Measurements from ENCODE around the gene LHX1.

LHX1 gene

DNA sequence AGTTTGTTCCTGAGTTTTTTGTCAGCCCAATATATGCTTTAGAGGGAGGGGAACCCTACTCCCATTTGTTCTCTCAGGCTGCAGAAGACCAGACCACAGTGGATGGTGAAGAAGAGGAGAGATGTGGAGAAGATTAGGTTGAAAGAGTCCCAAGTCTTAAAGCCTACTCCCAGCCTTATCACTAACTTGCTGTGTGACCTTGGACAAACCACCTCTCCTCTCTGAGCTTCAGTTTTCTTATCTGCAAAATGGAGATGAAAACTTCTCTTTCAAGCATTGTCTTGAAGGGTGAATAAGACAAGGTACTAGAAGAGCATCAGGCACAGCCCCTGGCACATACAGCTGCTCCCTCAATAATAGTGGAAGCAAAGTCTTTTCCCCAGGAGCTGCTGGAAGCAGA, 15.1 kb upstream of the LHX1 start:
- DNase-seq (ENCODE audit: low read depth, low spot score), result no peak

DNA sequence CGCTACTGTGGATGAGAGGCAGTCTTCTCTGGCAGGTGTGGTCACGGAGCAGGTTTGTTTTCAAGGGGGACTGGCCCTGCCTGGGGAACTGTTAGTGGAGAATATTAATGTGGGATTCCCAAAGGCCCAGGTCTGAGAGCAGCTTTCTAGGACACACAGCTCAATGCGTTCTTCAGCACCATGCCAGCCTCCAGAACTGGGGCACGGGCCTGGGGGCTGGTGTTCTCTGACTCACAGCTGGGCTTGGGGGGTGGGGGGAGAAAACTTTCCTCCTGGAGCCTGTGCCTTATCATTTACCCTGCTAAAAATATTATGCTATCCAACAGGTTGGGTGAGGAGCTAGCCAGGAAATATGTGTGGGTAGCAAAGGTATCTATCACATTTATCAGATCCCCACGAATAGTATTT, 13.5 kb upstream of the LHX1 start:
- DNase-seq (ENCODE audit: low read depth, low spot score), result no peak

DNA sequence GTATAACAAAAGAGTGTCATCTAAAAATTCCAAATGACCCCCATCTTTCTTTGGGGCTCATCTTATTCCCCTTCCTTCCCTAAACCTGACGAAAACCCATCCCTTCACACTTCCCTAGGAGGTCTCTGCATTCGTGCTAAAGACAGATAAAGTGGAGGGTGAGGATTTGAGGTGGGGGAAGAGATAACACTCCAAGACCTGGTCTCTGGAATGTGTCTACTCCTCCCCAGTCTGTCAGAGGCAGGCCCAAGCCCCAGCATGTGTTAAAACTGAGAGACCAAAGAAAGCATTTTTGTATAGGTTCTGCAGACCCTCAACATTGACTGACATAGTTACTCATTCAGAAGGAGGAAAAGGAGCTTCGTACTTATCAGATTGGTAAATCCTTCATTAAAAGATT, 11.0 kb upstream of the LHX1 start:
- no peak for DNase-seq (ENCODE audit: low read depth, low spot score)

DNA sequence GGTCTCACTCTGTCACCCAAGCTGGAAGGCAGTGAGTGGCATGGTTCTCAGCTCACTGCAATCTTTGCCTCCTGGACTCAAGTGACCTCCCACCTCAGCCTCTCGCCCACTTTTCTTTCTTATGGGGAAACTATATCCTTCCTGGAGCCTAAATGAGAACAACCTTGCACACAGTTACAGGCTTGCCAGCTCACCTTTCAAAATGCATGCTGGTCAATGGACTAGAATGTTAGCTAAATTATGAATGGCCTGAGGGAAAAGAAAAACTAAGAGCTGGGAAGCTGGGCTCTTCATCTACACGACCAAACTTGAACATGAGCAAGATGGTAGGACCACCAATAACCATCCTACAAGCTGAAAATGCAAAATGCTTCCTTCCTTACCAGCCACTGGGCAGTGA, 10.6 kb upstream of the LHX1 start:
- DNase-seq (ENCODE audit: low read depth, low spot score), result no peak

DNA sequence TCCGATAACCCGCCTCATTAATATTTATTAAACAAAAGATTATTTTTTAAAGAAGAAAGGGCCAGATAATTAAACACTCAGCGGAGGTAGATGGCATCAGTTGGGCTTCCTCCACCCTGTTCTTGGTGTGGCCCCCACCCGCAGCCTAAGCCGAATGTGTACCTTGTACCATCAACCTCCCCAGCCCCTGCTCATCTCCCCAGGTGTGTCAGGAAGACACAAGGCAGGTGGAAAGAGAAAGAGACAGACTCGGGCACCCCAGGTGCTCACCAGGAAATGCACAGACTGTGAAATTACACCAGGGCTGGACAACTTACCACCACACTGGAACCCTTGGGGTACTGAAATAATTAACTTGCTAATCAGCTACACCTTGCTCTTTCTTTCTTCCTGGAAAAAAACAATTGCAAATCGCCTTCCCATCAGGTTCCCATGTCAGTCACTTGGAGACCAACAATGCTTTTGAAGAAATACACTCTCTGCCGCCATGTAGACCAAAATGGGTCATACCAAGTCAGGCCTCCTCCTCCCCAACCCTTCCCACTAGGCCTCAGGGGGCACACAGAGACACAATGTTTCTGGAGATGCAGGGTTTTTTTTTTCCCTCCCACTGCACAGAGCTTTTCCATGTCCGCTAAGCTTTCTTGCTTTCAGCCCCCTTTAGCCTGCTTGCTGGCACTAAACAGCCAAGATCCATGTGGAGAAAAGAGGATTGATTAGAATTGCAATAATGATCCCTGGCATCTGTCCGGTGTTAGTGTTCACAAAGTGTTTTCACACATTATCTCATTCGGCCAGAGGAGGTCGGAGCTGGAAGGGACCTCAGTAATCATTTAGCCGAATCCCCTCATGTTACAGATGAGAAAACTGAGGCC, 8.6 kb upstream of the LHX1 start:
- DNase-seq (ENCODE audit: low read depth, low spot score), result no peak

DNA sequence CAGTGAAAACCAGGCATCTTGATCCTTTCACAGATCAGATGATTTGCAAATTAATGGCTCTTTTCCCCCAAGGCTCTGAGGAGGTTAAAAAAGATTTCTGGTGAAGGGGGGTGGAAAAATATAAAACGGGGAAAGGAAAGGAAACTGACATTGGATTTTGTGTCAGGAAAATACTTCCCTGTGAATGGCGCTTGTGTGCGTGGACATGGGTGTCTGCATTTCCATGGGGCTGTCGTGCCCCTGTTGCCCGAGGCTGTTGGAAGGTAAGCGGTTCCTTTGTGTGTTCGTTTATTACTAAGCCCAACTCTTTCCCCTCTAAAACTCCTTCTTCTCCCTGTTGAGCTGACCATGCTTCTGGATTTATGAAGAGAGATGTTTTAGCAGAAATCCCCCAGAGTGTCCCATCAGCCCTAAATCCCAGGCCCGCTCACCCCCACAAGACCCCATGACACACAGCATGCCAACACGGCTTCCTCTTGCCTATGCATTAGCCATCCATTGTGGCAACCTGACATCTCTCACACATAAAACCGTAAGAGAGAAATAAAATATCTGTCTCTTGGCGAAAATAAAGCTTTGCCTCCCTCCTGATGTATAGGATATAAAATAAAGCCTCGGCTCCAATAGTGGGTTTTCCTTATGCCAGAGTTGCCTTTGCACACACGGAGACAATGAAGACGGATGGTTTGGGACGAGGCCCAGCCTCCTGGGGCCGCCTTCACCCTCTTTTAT, 7.3 kb upstream of the LHX1 start:
- no peak for DNase-seq (ENCODE audit: low read depth, low spot score)

DNA sequence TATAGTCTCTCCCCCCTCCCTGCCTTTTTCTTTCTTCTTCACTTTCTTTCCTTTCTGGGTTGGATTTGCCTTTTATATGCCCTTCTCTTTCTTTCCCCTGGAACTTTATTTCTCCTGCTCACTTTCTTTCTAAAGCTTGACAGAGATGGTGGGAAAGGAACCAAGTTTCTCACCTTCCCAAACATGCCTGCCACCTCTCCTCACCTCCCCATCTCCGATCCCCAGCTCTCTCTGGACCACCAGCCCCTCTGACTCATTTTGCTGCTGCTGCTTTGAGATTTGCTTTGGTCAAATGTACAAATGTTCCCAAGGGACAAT, 6.7 kb upstream of the LHX1 start:
- no peak for DNase-seq (ENCODE audit: low read depth, low spot score)

DNA sequence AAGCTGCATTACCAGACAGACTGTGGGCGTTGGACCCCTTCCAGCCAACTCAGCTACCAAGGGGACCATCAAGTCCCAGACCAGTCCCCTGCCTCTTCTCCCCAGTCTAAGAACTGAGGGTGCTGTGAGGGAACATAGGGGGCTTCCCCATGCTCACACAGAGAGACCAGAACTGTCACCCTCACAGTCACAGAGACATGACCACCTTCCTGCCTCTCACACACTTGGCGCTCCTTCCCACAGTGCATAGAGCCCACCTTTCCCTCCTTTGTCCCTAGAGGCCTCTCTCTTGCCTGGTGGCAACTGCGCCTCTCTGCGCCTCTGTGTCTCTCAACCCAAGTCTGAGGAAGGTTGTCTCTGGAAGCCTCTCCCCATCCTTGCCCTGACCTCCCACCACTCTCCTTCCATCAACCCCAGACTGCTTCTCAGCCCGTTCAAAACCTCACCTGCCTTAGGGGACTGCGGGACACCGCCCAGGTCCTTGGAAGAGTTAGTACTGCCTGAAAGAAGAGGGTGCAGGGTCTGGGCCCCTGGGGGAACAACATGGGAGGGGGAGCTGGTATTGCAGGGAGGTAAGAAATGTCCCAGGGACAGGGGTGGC, 6.1 kb upstream of the LHX1 start:
- no peak for DNase-seq (ENCODE audit: low read depth, low spot score)

DNA sequence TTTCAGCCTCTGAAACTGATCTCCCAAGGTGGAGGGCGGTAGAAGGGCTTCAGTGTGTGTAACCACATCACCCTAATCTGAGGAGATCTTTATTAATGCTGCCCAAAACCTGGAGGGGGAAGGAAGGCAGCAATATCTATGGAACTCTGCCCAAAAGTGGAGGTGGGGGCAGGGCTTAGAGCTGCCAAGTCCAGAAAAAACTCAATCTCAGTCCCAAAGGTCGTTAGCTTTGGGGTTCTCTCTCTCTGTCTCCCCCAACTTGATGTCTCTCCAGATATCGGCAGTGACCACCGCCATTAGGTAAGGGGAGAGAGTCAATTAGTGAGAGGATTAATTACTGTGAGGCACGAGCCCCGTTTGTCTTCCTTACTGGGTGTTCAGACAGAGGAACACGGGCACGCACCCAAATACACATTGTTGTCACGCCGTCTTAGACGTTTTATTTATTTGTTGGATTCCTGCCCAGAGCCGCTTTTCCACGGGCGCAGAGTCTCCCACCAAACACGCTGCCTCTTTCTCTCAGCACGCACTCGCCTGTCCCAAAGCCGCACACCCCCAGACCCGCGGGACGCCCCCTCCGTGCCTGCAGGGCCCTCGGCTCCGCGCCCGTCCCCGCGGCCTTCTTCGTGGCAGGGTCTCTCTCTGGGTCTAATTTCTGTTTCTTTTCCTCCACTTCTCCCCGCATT, 5.4 kb upstream of the LHX1 start:
- DNase-seq (ENCODE audit: low read depth, low spot score), result no peak

DNA sequence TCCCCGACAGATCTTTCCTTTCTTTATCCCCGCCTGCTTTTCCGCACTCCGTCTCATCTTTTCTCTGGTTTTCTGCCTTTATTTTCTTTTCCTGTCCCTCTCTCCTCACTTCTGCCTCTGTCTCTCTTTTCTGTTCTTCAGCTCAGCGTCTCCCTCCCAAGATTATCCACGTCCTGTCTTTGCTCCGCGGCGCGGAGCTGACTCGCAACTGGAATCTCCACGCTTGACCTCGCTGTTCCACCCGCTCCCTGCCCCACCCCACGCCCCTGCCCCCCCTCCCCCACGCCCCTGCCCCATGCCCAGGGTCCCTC, 4.9 kb upstream of the LHX1 start:
- DNase-seq (ENCODE audit: low read depth, low spot score), result no peak

DNA sequence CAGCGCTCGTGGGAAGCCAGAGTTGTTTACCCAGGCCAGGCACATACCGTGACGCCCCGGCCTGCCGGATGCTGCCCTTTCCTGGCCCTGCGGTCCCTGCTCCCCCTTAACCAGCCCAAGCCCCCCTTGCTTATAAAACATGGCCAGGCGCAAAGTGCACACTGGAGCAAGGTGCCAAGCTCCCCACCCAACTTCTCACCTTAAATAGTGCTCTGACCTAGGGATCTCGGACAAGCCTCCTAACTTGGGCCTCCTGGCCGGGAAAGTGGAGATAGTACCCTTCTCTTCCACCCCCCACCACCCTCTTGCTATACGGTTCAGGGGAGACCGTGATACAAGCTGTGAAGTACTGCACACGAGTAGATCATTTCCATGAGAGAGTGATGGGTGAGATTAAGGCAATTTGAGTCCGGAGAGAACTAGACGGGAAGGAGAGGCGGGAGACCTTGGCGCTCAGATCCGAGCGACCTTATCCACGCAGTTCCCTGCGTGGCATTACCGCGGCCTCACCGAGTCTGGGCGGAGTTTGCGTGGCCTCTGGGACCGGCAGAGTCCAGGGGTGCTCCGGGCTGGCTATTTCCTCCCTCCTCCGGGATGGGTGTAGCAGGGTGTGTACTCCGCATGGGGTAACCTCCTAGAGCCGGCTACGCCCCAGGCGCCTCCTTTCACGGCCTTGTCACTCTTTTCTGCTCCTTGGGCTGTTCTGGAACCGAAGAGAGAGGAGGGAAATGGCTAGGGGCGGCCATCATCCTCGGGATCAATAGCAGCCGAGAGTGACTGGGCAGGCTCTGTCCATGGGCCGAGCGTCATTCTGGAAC, 4.4 kb upstream of the LHX1 start:
- no peak for DNase-seq (ENCODE audit: low read depth, low spot score)

DNA sequence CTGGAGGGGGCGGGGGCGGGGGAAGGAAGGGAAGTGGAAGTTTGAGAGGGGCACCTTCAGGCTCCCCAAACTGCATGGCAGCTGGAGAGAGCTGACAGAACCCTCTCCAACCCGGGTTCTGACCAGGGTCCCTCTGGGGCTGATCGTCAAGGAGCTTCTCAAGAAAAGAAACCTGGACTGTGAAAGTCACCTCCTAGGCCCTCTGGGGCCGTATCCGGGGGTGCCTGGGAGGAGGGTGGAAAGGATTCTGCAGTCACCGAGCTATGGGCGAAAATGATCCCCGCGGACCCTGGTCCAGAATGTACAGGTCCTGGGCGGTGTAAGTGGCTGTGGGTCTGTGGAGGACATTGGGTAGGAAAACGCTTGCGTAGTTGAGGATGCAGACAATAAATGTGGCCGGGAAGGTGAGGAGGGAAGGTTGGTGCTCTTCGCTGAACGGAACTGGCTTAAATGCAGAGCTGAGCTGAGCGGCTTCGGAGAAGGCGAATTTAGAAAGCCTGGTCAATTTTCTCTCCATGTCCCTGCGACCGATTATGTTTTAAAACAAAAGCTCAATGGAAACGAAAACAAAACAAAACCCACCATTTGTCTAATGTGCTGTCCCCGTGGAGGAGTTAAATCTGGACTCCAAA, 3.6 kb upstream of the LHX1 start:
- DNase-seq (ENCODE audit: low read depth, low spot score), result no peak

DNA sequence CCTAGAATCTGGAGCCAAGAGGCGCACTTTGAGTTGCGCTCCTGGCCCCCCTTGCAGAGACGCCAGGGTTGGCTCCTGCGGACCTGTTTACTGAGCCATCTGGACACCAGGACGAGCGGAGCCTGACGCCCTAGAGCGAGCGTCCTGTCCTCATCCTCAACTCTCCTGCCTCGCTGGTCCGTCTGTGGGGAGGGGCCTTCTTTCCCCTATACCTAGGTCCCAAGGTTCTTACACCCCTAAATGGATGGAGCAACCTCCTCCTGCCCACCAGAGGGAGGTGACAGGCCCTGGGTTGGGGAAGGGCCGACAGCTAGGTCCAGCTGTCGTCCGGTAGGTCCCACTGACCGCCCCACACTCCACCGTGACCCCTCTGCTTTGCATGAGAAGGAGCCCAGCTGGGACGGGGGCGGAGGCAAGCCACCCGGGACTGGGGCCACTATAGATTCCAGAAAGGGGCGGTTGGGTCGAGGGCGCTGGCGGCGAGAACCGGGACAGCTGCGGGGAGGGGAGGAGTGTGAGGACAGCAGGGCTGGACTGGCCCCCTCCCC, 3.1 kb upstream of the LHX1 start:
- DNase-seq (ENCODE audit: low read depth, low spot score), result no peak

DNA sequence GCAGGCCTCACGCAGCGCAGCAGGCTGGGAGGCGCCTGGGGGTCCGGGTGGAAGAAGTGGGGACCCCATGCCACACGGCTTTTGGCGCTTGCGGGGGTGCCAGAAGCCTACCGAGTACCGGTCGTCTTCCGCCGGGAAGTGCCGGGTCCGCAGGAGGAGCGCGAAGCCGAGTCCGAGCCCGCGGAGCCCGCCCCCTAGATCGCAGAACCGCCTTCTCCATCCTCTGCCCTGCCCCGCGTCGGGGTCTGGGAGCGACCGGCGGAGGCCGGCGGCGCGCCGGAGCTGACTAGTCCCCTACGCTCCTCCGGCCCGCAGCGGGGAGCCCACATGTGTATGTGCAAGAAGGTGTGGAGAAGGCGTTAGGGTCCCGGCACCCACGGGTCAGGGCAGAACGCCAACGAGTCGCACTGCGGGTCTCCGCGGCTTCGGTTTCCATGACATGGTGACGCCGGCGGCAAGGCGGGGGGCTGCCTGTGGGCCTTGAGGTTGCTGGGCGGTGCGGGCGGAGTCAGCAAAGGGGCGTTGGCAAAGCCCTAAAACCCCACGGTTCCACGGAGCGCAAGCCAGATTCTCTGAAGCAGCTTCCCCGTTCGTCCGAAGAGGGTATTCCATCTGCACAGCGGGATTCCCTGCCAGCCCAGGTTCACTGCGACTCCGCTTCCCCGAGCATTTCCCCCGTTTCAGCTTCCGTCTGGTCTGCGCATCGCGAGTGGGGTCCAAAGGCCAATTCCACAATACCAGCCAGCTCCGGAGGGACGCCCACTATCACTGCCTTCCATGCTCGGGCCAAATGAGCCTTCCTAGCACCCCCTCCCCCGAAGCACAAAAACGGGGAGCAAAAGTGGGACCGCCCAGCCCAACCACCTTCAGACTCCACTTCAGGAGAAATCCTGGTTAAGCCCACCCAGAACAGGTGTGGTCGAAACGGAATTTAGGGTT, 2.3 kb upstream of the LHX1 start:
- no peak for DNase-seq (ENCODE audit: low read depth, low spot score)

DNA sequence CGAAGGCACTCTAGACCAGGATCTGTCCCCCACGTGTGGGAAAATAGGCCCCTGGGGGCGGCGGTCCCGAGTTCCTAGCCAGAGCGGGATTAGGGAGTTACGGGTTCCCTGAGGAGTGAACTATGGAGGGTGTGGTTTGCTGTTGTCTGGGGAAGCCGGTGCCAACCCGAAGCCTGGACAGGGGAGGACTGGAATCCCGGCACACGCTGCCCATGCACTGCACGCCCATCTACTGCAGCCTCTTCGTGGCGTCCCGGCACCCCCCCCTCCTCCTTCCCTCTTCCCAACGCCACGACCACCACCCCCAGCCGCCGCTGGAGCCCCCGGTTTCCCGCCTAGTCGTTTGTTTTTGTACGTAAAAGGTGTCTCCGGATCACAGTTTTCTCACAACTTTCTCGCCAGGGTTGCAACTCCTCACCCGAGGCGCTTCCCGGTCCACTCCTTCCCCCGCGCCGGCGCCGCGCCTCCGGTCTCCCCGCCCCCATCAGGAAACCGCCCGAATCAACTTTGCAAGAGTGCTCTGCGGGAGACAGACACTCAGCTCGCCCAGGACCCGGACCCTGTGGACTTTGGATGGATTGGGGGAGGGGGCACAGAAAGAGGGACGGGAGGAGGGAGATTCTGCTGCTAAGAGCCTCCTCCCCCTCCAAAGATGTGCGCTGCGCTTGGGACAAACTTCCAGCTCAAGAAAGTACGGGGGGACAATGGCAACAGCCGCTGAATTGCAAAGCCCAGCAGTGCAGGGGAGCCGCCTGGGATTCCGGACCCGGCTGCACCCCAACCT, 1.4 kb upstream of the LHX1 start:
- DNase-seq (ENCODE audit: low read depth, low spot score), result no peak

DNA sequence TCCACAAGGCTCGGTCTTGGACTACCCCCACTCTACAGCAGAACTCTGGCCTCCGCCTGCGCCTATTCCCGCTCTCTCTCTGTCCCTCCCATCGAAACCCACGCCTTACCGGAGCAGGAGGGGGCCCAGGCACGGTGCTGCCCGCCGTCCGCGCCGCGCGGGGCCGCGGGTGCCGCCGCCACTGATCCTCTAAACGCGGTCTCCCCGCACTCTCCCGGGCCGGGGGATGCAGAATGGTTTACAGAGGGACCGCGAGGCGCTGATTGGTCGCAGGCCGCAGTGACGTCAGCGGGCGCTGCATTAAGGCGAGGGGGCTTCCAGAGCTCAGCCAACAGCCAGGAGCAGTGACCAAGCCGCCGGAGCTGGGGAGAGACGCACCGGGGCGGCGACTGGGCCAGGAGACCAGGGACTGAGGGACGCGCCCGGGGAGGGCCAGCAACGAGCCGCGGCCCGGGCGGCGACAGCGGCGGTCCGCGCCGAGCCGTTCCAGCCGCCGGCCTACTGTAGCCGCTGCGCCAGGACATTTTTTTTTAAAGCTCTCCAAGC, 747 bp upstream of the LHX1 start:
- no peak for DNase-seq (ENCODE audit: low read depth, low spot score)

DNA sequence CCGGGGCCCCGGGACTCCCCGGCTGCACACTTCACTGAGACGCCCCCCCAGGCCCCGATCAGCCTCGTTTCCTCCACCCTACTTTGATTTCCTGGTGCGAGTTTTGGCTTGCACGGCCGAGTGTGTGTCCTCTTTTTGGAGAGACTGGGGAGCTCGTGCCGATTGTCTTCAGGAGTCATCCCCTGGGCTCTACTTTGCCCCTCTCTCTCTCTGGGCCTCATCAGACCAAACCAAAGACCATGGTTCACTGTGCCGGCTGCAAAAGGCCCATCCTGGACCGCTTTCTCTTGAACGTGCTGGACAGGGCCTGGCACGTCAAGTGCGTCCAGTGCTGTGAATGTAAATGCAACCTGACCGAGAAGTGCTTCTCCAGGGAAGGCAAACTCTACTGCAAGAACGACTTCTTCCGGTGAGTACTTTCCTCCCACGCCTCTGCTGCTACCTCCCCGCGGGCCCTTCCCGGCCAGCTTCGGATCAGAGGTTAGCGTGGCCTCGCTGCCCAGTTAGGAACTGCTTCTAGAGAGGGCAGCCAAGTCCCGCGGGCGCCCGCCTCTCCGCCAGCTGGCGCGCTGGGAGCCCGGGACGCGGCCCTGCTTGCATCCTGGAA, 787 bp downstream of the LHX1 start:
- no peak for DNase-seq (ENCODE audit: low read depth, low spot score)

DNA sequence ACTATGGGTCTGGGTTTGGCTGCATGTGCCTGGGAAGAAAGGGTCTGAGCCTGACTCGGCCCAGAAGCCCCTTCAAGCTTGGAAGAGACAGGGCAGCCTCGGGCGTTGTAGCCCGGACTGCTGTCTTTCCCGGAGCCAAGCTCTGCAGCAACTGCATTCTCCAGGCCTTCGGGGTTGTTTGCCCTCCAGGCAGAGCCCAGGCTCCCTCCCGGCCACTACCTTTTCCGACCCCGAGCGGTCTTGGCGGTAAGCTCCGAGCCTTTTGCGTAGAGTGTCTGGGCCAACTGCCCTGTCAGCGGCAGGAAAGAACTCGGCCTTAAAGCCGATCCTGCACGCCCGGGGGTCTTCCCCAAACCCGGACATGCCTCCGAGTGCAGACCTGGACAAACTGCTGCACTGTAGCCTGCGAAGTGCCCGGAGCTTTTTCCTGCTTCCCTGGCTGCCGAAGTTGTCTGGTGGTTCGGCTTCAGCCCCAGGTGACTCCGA, 1.3 kb downstream of the LHX1 start:
- no peak for DNase-seq (ENCODE audit: low read depth, low spot score)

Data from iPS DF 19.7 (cell line).